HG03039 (cell line): Measurements from ENCODE around the gene AUTS2.
"Not testable (repeated sequence)": the region's sequence is repeated elsewhere in the genome, so short reads cannot be mapped to it uniquely, and the experiment has no call there.

ENCODE experiments used
- ATAC-seq: cut with Tn5 transposase; IDR thresholded peaks from one replicate; pipeline ENCODE4 v1.9.1; 2021; ENCODE audit warnings: mild to moderate bottlenecking, moderate library complexity; ENCODE audit not compliant: unreplicated experiment

Gene AUTS2

DNA sequence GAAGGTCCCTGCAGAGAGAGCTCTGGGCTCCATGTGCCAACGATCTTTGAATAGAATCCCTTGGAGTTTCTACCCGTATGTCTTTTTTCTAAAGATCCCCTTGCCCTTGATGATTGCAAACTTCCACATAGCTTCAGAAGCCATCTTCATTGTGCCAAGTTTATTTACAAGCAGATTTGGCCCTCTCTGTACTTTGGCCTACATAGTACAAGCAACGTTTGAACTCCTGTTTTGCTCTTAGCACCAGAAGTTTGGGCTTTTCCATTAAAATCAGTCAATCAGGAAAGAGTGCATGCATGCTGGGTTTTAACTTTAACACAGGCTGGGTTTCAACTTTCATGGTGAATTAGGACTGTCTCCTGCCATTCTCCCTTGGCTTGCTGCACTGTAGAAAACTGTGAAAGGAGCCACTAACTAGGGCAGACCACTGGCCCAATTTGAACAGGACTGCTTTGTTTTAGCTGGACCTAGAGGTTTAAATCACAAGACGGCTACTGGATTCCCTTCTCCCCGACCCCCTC, 976.1 kb downstream of the AUTS2 start:
- ATAC-seq: no peak

DNA sequence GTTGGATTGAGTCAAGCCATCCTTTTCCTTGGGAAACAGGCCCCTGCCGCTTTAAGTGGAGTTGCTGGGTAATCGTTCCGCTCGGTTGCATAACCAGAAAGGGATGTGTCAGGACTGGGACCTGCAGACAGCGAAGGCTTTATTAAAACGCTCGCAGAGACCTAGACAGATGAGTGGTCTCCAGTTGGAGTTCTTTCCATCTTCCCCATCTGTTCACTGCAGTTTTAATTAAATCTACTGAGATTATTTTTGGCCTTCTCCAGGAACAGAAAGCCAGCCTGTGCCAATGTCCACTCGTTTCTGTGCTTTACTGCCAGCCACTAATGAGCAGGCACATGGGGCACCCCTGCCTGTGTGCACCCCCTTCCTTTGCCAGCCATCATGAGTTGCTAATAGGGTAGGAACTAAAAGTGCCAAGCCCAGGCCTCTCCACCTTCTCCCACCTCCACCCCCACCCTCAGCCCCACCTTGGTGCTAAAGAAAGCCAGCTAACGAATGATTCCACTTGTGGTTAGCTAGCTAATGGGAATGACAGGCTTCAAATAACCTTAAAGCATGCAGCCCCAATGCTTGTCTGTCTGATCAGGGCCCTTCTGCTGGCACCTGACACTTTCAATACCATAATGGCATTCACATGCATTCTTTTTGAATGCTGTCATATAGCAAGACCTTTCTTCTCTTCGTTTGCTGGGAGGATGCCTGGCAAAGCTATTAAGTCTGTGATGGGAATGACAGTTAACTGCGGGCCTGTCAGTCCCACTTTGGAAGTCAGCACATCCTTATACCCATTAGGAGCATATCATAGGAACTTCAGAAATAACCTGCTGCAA, 976.9 kb downstream of the AUTS2 start:
- no peak for ATAC-seq

DNA sequence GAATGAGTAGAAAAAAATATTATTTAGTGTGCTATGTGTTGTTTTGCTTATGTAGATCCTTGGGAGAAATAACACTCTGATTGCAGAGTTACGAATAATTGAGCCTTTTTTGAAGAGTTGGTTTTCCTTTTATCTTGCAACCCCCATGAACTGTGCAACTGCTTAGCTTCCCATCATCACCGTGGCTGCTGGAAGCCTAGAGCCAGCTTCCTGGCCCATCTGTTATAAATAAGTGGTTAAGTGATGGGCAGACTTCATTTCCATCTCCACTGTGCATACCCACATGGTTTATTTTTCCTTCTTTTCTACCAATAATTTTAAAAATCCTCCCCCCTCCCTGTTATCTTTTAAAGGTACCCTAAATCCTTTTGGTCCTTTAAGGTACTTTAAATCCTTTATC, 978.8 kb downstream of the AUTS2 start:
- ATAC-seq: no peak

DNA sequence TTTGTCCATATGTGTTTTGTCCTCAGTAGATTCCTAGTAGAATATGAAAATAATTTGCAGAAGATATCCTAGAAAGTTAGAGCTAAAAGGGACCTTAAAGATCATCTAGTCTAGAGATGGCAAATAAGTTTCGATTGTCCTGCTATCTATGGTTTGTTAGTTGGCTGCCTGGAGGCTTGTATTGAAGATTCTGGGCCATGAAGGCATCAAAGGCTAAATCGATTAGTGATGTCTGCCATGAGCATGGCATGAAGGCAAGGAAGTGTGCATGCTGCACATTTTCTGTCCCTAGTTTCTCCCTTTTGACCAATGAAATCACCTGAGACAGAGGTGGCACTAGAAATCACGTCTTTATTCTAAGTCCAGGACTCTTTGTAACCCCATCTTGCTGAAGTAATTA, 979.9 kb downstream of the AUTS2 start:
- no peak for ATAC-seq

DNA sequence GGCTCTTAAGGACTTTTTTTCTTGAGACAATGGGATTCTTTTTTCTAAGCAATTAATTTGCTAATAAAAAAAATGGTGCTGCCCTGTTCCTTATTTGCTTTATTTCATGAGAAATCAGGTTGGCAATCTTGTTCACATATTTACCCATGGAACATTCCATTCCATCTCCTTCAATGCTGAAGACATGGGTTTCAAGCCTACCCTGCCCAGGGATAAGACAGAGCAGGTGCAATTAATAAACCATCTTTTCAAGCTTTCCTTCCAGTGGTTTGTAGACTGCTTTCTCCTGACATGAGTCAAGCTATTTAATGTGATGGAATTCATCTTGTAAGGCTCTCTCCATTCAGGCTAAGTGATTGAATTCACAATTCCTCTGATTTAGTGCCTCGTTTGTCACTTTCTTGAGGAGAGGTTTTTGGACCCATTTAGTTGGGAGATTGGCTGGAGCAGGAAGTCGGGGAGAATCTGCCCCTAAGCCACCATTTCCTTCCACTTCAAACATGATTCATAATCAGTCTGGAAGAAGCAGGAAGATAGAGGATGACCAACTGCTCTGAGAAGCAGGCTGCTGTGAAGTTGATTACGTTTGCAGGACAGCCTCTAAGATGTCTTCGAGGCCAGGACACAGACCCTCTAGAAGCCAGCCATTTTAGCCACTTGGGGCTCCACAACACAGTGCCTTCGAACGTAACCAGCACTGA, 981.3 kb downstream of the AUTS2 start:
- ATAC-seq: no peak

DNA sequence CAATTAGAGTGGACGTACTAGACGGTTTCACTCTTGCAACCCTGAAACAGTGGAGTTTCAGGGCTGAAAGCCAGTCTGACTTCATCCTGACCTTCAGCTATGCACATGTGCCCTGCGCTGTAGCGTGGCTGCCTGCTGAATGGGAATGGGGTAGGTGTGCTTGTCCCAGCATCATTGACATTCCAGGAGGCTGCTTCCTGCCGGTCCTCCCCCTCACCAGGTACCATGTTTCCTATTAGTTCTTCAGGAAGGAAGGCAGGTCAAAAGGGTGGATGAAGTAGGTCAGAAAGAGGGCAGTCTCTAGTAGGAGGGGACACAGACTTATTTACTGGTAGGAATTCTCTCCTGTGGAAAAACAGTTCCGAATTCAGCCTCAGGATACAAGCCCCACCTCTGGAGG, 981.9 kb downstream of the AUTS2 start:
- no peak for ATAC-seq

DNA sequence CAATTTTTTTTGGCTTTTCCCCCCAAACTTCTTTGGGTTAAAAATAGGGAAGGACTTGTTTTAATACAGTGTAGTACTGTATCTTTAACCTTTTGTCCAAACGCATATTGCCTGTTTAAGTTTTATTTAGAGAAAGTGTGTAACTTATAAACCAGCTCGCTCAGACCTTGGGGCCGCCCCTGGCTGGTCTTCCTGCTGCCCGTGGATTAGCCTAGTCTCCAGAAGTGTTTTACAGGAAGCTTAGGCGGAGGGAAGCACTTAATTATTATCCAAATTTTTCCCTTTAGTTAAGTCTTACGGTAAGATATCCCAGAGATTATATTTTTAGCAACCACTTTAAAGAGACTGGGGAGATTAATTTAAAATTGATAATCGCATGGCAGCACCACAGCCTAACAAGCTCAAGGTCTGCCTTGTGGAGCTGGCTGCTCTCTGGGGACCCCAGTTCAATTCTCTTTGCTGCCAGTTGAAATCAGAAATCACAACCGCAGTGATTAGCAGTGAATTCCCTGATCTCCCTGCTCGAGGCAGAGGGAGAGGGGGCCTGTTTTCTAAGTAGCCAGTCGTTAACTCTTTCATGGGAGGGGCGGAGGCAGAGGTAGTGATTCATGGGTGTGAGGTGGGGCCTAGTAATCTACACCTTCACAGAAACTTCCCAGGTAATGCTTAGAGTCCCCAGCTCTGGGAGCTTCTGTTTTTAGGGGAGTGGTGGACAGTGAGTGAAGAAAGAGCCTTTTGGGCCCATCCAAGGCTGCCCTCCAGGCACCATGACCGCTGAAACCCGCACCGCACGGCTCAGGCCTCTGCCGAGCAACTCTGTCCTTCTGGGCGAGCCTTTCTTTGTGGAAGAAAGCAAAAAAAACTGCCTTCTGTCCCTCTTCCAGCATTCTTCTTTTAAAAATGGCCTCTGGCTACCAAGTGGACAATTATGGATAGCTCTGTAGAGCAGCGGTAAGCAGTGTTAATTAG, 984.9 kb downstream of the AUTS2 start:
- ATAC-seq: no peak

DNA sequence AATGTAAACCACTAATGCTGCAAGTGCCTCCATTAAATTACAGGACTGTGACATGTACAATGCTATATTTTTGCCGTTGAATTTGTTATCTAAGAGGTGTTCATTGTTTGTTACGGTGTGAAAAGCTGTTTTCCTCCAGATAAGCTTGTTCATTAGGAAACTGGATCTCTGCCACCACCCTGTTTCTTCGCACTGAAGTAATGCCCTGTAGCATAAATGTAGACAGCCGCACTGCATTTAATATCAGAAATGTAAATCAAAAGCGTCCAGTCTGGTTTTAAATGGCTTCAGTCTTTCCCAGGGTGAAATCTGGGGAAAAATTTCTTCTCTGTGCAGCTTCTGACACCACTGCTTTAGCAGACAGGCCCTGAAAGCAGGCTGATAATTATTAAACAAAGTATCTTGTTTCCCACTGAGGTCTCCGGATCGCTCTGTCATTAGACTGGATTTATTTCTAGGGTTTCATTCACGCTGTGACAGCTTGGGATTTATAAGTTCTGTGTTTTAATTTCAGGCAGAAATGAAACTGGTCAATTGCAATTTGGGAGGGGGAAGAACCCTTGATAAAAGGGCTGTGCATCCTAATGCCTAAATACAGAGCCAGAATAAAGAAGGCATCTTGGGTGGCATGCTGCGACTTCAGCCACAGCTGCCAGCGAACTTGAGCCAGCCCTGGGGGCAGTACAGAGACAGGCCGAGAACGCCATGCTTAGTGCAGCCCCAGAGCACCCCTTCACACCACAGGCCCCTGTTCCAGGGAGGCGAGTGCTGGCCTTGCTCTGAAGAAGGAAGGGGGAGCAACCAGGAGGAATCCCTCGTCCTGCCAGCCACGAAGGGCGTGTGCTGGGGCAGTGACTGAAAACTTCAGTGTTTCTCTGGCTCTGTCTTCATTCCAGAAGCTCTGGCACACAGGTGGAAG, 985.9 kb downstream of the AUTS2 start:
- ATAC-seq: no peak

DNA sequence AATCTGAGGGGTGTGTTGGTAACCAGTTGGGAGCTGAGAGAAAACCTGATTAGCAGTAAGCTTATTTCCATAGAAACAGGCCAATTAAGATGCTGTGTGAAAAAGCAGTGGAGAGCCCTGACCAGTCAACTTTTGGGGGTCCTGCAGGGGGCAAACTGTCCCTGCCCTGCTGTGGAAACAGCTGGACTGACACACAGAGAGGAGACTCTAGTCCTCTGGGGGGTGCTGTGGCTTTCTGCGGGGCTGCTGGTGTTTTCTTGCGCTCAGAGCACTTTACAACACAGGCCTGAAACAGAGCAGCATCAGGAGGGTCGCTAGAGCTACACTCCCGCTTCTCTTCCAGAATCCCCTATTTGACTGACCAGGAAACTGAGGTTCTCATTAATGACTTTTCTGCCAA, 986.8 kb downstream of the AUTS2 start:
- ATAC-seq: no peak

DNA sequence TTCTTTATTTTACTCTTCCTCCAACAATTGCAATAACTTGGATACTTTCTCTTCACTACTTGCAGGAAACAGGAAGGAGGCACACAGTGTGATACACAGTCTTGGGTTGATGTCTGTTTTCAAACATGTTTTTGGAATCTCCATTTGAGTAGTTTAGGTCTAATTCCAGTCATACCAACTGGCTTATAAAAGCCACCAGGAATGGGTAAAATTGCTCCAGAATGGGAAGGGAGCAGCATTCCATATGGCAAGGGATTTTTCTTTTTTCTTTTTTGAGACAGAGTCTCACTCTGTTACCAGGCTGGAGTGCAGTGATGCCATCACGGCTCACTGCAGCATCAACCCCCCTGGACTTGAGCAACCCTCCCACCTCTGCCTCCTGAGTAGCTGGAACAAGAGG, 988.5 kb downstream of the AUTS2 start:
- no peak for ATAC-seq

DNA sequence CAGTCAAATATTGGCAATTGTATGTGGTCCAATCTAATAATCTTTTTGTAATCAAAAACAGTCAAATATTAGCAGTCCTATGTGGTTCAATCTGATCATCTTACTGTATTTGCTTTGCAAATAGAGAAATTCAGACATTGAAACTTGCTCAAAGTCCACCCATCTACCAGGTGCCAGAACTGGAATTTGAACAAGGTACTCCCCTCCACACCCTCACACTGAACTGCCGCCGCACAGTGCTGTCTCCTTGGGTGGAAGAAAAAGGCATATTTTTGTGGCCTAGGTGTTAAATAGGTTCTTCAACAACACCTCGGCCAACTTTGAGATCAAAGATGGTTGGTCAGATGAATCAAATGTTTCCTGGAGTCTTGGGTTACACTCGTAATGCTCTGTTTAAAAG, 989.5 kb downstream of the AUTS2 start:
- no peak for ATAC-seq

DNA sequence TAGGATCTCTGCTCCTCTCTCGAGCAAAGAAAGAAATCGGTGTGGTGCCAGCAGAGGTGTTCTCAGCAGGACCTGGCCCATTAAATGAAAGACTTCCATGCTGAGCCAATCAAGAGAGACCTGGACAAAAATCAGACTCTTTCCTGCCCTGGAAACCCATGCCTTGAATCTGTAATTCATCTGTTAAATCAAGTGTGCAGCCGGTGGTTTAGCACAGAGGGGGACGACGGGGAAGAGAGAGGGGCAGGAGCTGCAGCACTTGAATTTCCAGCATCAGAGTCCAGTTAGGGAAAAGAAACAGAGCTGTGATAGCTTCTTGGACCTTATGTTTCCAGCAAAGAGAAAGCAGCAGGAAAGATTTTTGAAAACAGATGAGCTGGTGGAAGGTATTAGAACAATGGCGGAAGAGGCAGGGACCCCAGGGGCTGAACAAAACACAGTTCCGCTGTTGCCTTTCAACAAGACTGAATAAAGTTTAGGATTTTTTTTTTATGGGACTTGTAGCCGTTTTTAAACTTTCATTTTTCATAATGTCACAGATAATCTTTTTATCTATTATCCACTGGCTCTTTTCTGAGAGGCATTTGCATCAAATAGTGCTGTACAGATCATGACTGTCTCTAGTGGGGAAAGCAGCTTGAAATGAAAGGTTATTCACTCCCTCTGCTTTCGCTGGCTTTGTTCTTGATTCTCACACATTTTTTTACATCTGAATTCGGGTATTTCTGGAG, 990.1 kb downstream of the AUTS2 start:
- ATAC-seq: no peak

DNA sequence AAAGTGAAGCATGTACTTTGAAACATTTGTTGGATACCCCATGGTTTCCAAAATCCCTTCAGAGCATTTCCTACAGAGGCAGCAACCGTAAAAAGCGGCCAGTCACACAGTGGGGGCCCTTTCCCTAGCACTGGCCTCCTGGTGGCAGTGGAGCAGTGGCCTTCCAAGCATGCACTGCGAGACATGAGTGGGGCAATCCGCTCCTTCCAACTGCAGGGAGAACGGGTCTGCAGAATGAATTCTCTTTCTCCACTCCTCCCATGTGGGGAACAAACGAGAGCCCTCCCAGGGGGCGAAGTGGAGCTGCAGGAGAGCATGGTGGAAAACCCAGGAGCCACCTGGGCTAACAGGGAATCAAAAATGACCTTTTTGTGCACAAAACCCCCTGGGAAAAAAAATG, 990.7 kb downstream of the AUTS2 start:
- no peak for ATAC-seq

DNA sequence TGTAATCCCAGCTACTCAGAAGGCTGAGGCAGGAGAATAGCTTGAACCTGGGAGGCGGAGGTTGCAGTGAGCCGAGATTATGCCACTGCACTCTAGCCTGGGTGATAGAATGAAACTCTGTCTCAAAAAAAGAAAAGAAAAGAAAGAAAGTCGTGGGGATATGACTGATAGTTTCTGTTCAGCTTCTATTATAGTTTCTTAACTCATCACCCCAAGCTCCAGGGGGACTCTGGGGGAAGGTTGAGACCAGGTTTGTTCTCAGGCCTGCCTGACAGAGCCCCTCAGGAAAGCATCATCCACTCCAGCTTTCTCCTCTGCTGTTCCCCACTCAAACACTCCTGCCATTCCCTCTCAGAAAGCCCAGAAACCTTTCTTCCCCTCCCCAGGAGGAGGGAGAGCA, 991.3 kb downstream of the AUTS2 start:
- no peak for ATAC-seq

DNA sequence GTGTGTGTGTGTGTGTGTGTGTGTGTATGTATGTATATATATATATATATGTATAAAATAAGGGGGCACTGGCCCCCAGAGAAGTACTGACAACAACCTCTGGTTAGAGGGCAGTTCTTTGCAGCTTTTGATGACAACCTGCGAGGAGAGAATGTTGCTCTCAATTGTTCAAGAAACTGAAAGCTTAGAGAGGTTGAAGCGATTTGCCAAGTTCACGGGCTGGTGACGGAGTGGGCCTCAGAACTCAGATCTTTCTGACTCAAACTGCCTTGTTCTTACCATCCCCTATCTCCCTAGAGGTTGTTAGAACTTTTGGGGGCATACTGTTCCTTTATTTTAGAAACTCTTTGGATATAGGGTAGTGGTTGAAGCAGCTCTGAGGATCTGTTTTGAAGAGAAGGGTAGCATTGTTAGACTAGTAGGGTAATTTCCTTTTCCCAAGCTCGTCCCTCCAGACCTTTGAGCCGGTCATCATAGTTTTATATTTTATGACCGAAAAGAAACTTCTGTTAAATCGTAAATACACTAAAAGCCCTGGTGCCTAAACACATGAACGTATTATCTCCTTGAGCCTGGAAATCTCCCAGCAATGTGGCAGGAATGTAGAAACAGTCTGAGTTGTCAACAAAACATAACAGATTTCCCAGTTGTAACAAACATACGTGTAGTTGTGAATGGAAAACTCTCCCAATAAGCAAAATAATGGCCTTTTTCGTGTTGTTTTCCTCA, 992.0 kb downstream of the AUTS2 start:
- ATAC-seq: no peak

DNA sequence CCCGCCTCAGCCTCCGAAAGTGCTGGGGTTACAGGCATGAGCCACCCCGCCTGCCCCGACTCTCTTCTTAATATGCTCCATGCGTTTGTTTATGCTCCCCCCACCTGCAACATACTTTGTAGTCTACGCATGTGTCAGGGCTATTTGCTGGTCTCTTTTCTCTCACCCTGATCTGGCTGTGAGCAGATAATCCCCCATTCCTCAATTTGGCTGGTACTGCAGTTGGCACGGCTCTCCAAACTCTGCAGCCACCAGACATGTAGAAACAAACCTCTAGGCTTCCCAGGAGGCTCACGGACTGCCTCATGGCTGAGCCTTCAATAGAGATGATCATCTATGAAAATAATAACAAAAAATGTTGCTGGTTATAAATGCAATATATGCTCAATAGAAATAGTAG, 993.4 kb downstream of the AUTS2 start:
- no peak for ATAC-seq

DNA sequence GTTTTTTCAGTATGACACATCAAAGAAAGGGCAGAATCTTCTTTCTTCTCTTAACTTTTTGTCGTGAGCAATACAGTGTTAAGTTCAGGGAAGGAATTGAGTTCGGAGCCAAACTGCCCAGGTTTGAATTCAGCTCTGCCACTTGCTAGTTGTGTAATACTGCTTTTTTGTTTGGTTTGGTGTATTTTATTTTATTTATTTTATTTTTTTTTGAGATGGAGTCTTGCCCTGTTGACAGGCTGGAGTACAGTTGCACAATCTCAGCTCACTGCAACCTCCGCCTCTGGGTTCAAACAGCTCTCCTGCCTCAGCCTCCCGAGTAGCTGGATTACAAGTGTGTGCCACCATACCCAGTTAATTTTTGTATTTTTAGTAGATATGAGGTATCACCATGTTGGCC, 993.9 kb downstream of the AUTS2 start:
- no peak for ATAC-seq

DNA sequence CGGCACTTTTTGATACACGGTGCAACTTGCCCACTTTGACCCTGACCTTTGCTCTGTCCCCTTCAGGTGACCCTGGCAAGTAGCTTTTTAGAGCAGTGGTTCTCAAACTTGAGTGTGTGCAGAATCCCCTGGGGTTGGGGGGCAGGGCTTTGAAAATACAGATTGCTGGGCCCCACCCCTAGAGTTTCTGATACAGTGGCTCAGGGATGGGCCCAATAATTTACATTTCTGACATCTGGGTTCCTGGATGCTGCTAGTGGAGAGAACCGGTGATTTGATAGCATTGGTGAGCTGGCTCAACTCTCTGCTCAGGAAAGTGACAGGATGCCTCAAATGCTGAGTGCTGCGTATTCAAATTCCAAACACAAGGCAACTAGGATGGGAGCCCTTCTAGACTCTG, 995.9 kb downstream of the AUTS2 start:
- ATAC-seq: no peak

DNA sequence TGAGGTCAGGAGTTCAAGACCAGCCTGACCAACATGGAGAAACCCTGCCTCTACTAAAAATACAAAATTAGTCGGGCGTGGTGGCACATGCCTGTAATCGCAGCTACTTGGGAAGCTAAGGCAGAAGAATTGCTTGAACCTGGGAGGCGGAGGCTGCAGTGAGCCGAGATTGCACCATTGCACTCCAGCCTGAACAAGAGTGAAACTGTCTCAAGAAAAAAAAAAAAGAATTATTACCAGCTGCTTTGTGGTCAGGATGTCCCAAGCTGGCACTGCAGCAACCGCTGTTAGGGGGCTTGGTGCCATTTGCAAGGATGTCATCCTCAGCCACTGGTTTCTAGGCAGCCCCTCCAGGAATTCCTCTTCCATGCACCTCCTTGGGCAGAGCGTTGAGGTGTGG, 996.6 kb downstream of the AUTS2 start:
- ATAC-seq: not testable (repeated sequence)
